C4-2B (cell line): Measurements from ENCODE around the gene NAIF1.

ENCODE experiments used
- CTCF ChIP-seq: fragments of 450-650 bp; conservative IDR thresholded peaks from 2 replicates; pipeline ENCODE4 v1.5.1; 2017; ENCODE audit warnings: mild to moderate bottlenecking
- ZFX ChIP-seq: fragments of 450-650 bp; IDR thresholded peaks from 2 replicates; pipeline ENCODE4 v1.6.1; 2017

GRCh38 chr9:128051932-128052709 is 15.0 kb downstream of the NAIF1 start:
- no peak for TF ChIP-seq CTCF
- no peak for TF ChIP-seq ZFX
